NCI-H2081 treated with DMSO at 0.1 percent for 48 hours (cell line): Measurements from ENCODE around the gene RFLNA.
"Not testable (repeated sequence)": the region's sequence is repeated elsewhere in the genome, so short reads cannot be mapped to it uniquely, and the experiment has no call there.

Source experiments
- DNase-seq: peaks from one replicate; lab custom pipeline; 2025; lab: John Stamatoyannopoulos, UW

The RFLNA gene

DNA sequence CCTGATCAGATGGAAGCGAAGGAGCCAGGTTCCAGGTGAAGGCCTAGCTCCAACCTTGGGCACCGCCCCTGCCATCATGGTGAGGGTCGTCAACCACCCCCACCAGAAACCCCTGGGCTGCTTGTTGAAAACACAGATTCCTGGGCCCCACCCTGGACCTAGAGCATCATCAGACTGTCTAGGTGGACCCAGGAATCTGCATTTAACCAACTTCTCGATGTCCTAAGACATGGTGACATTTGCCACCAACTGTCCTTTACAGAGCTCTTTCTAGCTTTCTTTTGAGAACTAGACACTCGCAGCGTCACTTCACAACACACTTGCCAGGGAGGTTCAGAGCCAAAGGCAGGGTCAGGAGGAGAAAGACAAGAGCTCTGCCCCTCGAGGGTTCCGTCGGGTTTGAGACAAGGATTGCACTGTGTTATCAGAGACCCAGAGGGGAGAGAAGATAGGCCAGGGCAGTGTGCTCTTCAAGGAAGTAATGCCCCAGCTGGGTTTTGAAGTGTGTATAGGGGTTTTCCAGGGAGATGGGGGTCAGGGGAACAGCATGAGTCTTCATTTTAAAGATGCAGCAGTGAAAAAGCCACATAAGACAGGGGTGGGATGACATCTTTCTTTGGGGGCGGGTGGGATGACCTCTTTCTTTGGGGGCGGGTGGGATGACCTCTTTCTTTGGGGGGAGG lies 24.6 kb downstream of the RFLNA start:
- DNase-seq: no peak

DNA sequence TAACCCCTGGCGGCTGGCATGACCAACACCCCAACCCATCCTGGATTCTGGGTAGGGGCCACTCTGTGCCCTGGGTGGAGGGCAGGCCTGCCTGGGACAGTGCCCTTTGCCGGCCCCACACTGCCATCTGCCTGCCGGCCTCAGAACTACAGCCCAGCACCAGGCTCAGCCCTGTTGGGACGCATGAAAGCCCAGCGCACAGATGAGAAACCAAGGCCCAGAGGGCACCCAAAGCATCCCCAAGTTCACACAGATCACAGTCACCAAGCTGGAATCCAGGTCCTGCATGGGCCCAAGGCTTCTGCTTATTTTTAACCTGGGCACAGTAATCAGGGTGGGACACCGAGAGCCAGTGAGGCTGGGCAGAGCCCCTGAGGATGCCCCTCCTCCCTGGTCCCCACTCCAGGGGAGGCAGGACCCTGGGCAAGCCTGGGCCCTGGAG lies 26.2 kb downstream of the RFLNA start:
- no peak for DNase-seq

DNA sequence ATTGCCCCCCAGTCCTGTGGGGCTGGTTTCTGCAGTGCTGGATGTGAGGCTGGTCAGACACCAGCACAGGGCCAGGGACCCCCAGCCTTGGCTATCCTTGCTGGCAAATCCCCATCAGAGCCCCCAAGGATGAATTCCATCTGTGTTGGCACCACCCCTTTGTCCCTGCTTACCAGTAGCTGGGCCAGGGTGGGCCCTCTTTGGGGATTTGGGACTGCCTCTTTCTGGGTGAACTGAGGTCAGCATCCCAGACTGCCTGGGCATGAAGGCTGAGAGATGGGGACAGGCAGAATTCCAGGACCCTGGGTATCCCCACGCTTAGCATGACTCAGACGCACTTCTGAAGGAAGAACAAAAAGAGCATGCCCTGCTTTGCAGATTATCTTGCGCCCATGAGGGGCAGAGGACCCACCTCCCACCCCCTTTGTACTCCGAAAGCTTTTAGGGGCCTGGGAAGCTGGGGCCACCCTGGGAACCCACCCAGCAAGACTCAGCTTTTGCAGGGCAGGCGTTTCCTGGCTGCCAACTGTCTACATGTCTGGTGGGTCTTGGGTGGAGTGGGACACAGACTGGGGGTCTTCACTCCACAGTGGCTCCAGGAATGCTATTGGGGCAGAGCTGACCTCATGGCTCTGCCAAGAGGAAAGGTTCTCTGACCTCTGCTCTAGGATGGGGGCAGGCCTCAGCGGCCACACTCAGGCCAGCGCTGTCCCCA lies 26.8 kb downstream of the RFLNA start:
- DNase-seq: no peak

DNA sequence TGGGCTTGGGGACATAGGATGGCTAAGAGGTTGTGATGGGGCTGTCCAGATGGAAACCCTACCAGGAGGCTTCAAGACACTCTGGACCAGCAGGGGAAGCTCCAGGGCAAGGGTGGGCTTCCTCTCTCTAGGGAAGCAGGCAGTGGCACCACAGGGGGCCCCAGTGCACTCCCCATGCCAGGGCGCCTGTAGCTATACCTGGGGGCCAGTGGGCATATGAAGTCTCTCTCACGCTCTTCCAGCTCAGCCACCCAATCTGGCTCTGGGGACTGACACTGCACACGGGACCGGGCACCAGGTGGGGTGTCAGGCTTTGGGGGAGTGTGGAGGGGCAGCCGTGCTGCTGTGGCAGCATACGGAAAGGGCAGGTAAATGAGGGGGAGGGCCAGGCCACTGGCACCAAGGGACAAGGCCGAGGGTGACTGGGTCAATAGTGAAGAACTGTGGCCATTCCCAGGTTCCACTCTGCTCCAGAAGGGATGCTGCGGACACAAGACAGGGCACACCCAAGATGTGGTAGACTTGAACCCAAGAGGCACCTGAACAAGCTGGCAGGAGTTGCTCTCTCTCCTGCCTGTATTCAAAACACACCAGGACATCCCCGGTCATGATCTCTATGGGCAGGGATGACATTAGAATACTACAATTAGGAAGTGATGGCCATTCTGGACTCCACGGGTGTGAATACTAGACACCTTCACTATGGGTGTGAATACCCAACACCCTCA lies 27.5 kb downstream of the RFLNA start:
- DNase-seq: no peak

DNA sequence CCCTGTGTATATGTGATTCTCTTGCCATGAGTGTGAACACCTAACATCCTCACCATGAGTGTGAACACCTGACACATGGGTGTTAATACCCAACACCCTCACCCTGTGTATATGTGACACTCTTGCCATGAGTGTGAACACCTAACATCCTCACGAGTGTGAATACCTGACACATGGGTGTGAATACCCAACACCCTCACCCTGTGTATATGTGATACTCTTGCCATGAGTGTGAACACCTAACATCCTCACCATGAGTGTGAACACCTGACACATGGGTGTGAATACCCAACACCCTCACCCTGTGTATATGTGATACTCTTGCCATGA lies 28.1 kb downstream of the RFLNA start:
- DNase-seq: not testable (repeated sequence)

DNA sequence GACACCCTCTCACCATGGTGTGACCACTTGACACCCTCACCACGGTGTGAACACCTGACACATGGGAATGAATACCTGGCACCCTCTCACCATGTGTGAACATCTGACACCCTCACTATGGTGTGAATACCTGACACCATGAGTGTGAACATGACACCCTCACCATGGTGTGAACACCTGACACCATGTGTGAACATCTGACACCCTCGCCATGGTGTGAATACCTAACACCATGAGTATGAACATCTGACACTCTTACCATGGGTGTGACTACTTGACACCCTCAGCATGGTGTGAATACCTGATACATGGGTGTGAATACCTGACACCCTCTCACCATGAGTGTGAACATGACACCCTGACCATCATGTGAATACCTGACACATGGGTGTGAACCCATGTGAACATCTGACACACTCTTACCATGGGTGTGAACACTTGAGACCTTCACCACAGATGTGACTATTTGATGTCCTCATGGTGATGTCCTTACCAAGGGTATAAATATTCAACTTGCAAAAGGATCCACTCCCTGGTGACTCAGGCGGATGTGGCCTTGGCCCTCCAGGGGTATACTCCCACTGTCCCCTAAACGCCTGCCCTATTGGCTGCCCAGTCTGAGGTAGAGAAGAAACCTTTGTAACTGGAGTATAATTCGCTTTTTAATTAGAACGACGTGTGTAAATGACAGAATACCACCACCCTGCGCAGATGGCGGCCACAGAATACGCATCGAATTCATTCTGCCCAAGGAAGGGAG lies 29.1 kb downstream of the RFLNA start:
- no peak for DNase-seq

DNA sequence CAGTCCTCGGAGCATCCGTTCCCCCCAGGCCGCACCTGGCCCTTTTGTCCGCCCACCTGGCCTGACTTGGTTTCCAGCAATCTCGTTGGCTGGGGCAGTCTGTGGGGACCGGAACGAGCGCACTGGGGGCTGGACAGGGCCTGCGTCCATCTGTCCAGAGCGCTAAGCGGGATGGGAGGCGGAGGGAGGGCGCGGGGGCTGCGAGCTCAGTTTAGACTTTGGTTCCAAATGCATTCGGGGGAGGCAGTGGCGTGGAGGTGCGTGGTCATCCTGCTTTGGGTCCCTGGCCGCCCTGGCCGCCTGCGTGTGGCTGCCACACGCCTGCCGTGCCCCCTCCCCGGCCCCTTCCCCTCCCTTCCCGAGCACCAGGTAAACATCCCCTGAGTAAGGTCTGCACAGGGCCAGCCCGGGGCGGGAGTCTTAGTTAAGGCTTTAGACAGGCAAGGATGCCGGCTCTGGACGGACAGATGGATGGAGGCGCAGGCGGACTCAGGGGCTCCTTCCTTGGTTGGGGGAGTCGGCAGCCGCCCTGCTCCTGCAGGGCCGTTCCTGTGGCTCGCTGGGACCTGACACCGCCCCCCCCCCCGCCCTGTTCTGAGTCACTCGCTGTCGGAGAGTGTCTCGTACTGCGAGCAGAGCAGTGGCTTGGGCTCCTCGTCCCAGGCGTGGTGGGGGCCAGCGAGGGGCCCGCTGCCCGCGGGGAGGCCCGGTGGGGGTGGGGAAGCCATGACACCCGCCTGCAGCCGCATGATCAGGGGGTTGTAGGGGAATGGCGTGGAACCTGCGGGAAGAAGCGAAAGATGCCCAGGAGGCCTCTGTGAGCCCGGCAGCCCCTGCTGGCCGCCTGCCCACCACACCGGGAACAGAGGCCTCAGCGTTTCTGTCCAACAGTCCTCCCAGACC lies 30.2 kb downstream of the RFLNA start:
- DNase-seq: no peak

DNA sequence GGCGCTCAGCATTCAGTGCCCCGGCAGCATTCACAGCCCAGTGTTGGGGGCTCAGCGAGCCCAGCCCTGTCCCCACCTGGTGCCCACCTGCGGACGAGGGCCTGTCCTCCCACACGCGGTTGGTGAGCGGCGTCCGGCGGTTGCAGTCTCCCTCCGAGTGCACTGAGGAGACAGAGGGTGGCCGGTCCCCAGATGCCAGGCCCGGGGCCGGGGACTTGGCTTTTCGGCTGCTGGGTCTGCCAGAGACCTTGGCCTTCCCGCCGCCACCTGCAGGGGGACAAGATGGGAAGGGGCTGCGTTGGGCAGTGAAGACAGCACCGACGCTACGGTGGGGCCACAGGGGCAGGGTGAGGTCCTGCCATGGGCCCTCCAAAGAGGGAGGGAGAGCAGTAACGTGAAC lies 31.2 kb downstream of the RFLNA start:
- DNase-seq: no peak

DNA sequence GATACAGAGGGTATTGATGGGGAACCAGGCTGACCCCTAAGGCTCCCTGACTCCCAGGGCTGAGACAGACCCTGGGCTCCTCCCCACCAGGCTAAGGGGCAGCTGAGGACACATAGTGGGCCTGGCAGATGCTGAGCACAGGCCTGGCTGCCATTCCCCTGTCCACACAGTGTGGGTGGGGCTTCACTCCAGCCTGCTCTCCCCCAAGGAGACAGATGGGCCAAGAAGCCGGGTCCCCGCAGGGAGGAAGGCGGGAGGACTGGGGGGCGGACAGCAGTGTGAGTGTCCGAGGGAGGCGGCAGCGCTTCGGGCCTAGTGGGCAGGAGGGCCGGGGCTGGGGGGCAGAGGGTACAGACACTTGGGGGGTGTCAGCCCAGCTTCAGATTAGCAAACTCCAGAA lies 32.0 kb downstream of the RFLNA start:
- no peak for DNase-seq

DNA sequence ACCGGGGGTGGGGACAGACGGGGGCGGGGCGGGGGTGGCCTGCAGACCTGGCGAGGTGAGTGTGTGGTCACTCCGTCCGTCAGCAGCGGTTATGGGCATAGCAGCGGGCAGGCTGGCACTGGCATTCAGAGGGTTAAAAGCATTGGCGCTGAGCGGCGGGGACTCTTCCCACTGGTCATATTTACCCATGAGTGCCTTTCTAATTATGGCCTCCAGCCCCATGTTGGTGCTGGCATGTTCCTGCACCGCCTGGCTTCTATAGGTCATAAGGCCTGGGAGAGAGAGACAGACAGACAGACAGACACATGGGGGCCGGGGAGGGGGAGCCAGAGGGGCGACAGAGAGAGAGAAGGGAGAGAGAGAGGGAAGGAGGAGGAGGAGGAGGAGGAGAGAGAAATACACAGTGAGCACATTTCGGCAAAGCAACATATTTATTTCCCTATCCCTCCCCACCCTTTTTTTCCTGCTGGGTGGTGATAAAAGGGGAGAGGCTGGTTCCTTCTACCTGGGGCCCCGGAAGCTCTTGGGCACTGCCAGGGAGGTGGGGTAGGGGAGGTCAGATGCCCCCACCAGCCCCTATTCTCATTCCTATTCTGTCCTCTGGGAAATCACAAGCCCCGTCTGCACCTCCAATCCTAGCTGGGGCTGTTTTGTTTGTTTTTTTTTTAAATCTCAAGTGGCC lies 32.6 kb downstream of the RFLNA start:
- no peak for DNase-seq

DNA sequence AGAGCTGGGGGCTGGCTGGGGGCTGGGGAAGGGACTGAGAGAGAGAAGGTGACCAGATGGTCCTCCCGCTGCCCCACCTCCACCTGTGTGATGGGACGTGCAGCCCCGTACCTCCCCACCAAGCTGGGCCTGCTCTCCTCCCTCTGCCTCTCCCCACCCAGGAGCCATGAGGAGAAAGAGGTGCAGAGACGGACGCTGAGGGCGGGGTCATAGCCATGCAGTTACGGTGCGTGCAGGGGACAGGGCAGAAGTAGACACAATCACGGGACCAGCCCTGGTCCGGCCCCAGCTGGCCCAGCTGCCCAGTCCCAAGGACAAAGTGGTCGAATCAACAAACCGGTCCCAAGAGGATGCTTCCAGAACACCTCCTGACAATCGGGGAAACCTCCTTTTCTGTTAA lies 33.2 kb downstream of the RFLNA start:
- no peak for DNase-seq

DNA sequence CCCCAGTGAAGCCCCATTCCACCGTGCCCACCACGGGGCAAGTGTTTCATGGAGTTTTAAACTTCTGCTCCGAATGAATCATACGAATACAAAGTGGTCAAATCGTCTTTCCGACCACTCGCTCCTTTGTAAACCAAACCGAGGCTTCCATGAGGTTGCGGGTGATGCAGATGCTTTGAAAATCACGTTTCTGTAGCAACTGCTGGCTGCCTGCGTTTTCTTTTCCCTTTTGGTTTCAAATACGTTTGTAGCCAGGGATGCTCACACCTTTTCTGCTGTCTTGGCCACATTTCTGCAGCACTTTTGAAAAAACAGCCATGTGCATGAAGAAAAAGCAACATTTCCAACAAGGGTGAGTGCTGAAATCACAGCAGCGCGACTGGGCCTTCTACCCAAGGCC lies 33.7 kb downstream of the RFLNA start:
- no peak for DNase-seq

DNA sequence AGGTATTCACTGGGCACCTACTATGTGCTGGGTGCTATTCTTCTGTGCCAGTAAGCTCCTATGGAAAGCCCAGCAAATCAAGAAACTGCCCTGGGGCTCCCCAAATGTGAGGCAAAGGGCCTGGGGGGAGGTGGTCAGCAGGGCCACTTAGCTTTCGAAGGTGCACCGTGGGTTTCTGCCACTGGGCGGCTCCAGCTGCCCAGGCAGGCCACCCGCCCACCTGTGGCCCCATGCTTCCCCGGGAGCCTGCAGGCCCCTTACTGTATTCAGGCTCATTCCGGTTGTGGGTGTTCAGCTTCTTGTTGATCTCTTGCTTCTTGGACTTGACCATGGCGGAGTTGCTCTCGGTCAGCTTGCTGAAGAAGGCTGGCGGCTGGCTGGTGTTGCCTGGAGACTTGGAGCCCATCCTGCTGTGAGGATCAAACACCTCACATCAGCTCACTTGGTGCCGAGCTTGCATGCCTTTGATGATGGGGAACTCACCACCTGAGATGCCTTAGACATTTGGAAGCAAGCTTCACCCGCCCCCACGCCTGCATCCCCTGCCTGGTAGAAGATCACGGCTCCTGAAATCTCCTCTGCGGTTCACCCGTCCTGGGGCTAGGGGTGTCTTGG lies 37.3 kb downstream of the RFLNA start:
- DNase-seq: no peak

DNA sequence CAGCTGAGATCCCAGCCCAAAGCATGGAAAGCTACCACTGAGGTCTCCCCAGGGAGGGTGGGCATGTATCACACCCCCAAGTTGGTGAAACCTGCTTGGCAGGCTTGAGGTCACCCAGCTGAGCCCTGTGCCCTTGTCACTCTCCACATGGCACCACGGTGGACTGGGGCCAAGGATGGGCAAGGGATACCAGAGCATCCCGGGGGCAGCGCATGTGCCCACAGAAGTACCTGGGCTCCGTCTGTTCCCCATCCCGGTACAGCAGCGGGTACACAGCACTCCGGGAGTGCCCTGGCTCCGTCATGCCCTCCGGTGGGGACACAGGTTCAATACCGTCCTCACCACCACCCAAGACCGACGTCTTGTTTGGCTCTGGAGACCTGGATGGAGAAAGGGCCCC lies 38.0 kb downstream of the RFLNA start:
- DNase-seq: no peak

DNA sequence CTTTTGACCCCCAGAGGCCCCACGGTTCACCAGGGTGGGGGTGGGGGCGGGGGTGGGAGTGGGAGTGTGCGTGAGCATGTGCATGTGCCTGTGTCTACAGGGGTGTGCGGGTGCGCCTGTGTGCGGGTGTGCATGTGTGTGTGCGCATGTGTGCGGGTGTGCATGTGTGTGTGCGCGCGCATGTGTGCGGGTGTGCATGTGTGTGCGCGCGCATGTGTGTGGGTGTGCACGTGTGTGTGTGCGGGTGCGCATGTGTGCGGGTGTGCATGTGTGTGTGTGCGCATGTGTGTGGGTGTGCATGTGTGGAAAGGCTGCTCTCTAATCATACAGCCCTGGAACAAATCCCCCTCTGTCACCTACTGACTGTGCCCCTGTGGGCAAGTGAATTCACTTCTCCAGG lies 38.8 kb downstream of the RFLNA start:
- no peak for DNase-seq

DNA sequence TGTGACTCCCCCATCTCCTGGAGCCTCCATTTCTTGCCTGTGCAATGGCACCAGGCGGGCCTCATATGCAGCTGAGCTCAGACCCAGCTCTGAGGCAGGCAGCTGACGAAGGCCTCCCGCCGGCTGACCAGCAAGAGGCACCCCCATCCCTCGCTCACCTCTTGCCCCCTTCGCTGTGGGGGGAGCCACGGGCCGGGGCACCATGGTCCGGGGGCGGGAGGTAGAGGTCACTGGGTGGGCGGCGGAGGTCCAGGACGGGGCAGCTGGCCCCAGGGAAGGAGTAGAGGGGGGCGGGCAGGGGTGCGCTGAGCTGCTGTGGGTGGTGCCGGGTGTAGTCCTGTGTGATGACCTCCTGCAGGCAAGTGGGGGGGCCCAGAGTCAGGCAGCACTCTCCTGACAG lies 39.4 kb downstream of the RFLNA start:
- DNase-seq: no peak

DNA sequence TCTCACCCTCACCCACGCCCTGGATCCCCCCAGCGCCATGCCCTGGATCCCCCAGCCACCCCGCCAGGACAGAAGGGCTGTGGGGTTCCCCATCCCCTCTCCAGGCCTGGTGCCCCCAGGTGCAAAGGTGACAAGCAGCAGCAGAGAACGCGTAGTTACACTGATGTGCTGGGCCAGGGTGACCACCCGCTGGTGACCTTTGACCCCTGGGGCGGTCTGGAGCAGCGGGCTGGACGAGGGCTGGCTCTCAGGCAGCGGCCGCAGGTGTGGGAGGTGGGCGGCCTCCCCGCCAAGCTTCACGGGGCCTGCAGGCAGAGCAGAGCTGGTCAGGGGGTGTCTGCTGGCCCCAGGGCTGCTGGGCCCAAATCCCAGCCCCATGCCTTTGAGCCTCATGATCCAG lies 40.1 kb downstream of the RFLNA start:
- no peak for DNase-seq

DNA sequence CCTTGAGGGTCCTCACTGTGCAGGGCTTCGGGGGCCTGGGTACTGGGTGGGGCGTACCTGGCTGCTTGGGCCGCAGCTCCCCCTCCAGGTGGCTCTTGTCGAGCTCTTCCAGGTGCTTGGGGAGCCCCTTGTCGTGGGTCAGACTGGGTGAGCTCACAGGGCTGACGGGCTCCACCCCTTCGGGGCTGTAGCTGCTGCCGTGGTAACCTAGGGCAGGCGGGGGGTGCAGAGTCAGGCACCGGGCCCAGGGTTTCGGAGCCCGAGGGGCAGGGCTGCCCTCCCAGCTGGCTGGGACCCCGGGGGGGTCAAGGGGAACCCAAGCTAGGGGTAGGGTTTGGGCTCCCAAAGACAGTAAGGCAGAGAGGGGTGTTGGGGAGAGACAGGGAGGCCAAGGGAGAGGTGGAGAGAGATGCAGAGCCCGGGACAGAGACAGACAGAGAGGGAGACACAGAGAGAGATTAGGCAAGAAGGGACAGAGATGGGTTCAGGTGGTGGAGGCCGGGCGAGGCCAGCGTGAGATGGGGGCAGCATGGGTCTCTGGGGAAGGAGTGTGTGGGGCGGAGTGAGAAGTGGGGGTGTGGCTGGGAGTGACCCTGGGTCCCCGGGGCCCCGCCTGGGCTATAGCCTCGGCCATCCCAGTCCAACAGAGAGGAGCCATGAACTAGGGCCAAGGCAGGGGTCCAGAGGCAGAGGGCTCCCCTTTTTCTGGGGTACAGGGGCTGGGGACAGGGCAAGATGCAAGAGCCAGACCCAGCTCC lies 40.7 kb downstream of the RFLNA start:
- DNase-seq: no peak

DNA sequence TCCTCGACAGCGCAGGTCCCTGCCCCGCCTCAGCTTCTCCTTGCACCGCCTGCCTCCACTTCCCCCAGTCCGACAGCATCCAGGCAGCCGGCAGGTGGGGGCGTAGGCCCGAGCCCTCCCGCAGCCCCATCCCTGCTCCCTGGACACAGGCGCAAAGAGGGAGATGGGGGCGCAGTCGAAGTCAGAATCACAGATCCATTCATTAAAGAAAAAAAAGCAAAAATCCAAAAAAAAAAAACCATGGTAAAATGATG lies 41.2 kb downstream of the RFLNA start:
- no peak for DNase-seq
